NCI-H345 (cell line): ENCODE data around the gene PPT2.

Experiments
- DNase-seq: peaks from one replicate; lab custom pipeline; 2025; lab: John Stamatoyannopoulos, UW

Gene PPT2, protein sequence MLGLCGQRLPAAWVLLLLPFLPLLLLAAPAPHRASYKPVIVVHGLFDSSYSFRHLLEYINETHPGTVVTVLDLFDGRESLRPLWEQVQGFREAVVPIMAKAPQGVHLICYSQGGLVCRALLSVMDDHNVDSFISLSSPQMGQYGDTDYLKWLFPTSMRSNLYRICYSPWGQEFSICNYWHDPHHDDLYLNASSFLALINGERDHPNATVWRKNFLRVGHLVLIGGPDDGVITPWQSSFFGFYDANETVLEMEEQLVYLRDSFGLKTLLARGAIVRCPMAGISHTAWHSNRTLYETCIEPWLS

GRCh38 chr6:32153564-32154513, at the start of gene PPT2:
TSS of gene PPT2 (plus strand) at chr6:32154141. CDS start at chr6:32154595, 454 bp downstream.
- DNase-seq, result peak; percentile 77

DNA sequence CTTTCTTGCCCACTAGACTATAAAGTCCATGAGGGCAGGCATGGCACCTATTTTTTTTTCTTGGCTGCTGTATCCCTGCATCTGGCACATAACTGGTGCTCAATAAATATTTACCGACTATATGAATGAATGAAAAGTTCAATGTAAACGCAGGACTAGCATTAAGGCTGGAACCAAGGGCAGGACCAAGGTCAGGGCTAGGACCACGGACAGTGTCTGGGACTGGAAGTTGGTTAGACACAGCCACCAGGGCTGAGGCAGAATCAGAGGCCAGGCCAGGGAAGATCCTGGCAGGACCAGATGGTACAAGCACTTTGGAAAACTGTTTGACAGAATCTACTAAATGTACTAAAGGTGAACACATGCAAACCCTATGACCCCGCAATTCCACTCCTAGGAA, 48.5 kb upstream of the PPT2 start:
- no peak for DNase-seq

- DNase-seq, result no peak
Measured at GRCh38 chr6:32107406-32107805, 46.5 kb upstream of the PPT2 start.

- no peak for DNase-seq
Measured at GRCh38 chr6:32108094-32108627, 45.8 kb upstream of the PPT2 start.

DNA sequence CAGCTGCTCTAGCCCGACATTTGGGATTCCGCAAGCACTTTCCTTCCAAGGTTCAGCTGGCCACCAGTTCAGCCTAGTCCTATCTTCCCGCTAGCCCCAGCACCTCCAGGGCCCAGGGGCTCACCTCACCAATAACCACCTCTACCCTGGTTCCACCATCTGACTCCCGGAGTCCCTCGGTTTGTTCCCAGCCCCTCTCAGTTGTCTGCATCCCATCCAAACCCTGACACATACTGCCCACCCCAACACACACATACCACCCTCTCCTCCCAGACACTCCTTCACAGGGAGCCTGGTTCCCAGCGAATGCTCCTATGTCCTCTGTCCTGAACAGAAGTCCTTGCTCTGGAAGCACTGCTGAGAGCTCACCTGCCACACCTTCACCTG, 45.2 kb upstream of the PPT2 start:
- DNase-seq, result no peak

GRCh38 chr6:32109114-32109764, 44.7 kb upstream of the PPT2 start, which contains the start of gene TNXB:
TSS of gene TNXB (minus strand) at chr6:32109338. CDS start at chr6:32098198, 11,140 bp downstream.
- DNase-seq, result no peak

- no peak for DNase-seq
Measured at GRCh38 chr6:32109765-32110160, 44.2 kb upstream of the PPT2 start.

DNA sequence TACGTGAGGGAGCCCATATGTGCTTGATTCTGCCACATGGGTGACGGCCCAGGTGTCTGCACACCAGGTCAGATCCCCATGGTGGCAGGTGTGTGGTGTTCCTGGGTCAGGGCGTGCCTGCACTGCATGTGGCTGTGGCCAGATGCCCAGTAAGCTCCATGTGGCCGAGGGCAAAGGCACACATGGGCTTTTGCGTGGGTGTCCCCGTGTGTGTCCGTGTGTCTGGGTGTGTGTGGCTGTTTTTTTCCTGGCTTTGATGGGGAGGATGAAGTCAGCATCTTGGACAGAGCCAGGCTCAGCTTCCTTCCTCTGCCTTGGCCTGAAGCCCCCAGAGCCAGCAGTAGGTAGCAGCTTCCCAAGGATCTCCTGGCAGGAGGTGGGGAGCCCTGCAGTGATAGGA, 43.3 kb upstream of the PPT2 start:
- DNase-seq, result no peak

DNA sequence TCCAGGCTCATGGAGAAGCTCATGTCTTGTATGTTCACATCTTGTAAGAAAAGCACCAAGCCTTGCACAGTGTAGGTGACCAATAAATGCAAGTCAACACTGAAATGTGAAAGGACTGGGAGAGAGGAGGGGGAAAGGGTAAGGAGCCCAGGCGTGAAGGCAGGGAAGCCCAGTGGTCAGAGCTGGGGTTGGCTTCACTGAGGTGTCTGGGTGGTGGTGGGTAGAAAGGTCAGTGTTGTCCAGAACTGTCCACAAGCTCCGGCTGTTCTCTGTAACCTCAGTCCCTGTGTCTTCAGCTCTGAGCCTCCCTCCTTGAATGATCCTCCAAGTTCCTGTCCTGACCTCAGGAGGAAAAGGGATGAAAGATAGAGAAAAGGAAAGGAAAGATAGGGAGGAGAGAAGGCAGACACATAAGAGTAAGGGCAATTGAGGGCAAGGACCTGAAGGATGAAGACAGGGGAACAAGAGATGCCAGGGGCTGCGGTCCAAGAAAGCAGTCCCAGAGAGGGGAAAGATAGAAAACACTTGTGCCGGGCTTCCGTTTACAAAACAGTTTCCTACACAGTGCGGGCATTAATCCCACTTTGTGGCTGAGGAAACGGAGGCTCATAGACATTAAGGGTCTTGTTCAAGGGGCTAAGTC, 42.4 kb upstream of the PPT2 start:
- DNase-seq, result no peak

DNA sequence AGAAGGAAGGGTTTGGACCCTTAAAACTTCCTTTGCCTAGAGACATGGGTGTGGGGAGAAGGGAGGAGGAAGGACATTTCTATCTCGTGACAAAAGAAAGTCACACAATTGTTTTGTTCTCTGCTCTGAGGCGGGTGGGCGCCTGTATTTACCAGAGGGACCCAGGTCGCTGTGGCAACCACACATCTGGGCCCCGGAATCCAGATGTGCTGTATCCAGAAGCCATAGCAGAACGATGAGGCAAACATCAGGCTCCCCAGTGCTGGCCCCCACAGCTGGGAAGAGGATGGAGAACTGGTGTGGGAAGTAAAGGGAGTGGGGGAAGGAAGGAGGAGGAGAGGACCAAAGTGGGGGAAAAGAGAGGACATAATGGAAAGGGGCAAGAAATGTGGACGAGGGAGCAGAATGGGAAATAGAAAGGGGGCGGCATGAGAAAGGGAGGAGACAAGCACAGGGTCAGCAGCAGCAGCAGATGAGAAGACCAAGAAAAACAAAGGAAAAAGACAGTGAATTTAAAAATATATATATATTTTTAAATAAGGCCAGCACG, 41.4 kb upstream of the PPT2 start:
- DNase-seq, result no peak

DNA sequence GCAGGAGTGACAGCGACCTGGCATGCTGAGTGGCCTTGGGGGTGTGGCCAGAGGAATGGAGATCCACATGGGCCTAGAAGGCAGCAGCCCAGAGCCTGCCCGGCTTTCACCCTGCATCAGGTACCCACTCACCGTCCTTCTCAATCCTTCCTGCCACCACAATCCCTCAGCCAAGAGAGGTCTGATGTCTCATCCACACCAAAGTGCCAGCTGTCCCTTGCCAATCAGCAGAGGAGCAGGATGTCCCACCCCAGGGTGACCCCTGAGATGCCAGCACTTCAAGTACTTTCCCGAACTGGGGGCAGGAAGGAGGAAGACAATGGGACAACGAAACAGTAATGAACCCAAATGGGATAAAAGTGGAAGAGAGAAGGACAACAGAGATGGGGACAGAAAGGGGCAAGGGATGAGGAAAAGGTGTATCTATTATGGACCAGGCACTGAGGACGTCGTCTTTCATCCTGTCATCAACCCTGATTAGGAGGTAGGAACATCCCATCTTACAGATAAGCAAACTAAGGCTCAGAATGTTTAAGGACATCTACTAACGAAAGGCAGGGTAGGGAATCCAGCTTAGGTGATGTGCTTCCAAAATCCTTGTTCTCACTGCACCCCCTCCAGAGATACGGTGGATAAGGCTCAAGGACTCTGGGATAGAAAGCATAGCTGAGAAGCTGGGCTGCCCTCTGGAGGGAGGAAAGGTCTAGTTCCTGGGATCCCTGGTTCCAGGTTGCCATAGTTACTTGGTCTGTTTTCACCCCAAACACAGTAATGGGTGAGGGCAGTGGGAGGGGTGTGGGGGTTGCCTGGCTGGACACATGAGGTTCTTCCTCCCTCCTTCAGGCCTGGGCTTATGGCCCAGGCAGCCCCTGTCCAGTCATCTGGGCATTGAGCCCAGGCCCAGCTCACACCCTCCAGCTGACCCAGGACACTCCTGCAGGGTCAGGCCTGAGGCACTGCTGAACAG, 40.3 kb upstream of the PPT2 start:
- DNase-seq, result no peak

DNA sequence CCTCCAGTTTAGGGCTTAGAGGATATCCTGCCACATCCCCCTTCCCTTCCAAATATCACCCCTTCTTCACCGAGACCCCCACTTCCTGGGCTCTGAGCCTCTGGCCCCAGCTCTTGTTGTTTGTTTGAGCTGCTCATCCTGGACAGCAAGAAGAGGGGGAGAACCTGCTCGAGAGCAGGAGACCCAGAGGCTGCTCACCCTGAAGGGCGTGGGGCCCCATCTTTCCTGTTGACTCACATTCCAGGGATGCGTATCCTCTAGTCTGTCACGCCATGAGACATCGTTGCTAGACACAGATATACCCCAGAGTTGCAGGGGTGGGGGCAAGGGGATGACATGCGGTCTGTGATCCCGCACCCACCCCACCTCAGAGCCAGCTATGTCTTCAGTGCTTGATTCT, 39.1 kb upstream of the PPT2 start:
- DNase-seq, result no peak

GRCh38 chr6:32115623-32116022, 38.3 kb upstream of the PPT2 start:
- DNase-seq, result no peak

- DNase-seq, result no peak
Measured at GRCh38 chr6:32116674-32117073, 37.3 kb upstream of the PPT2 start.

GRCh38 chr6:32117461-32117860, 36.5 kb upstream of the PPT2 start:
- no peak for DNase-seq

- DNase-seq, result peak; percentile 57
Measured at GRCh38 chr6:32118782-32119628, 34.9 kb upstream of the PPT2 start.

- DNase-seq, result no peak
Measured at GRCh38 chr6:32120573-32121059, 33.3 kb upstream of the PPT2 start.

DNA sequence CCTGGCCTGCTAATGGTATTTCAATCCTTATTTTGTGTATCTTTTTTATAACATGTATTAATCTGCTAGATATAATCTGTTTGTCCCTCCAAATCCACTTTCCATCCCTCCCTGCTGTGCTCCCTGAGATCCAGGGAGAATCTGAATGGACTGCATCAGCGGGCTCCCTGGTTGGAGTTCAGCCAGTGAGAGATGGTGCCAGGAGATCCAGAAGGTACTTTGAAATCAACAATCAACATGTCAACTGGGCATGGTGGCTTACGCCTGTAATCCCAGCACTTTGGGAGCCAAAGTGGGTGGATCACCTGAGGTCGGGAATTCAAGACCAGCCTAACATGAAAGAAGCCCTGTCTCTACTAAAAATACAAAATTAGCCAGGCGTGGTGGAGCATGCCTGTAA, 30.3 kb upstream of the PPT2 start:
- no peak for DNase-seq

- DNase-seq, result no peak
Measured at GRCh38 chr6:32126880-32127279, 27.1 kb upstream of the PPT2 start.
